HG02623 (cell line): ENCODE measurements around the gene RAD51B.
"Not testable (repeated sequence)": the region's sequence is repeated elsewhere in the genome, so short reads cannot be mapped to it uniquely, and the experiment has no call there.

ENCODE experiments used
- ATAC-seq: cut with Tn5 transposase; IDR thresholded peaks from one replicate; pipeline ENCODE4 v1.9.1; 2021; ENCODE audit warnings: moderate library complexity; ENCODE audit not compliant: unreplicated experiment

The RAD51B gene

GRCh38 chr14:67977434-67978034 is 158.0 kb downstream of the RAD51B start:
- ATAC-seq, result no peak

- ATAC-seq, result no peak
Measured at GRCh38 chr14:67978749-67979148, 159.2 kb downstream of the RAD51B start.

GRCh38 chr14:67982711-67983608 is 163.4 kb downstream of the RAD51B start:
- no peak for ATAC-seq

DNA sequence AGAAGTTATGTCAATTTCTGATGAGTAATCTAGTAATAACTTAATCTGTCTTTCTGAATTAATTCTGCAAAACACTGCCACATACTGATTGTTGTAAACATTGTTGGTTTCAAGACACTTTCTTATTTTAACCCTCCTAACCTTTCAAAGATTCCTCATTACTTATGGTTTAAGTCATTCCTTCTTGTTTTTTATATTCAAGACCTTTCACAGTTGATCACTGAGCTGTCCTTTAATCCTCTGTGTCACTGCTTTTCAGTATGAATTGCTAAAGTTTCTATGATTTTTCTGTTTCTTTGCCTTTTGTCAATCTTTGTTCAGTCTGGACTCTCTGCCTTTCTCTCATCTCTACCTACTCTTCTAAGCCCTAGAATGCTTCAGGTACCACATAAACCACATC is 164.7 kb downstream of the RAD51B start:
- no peak for ATAC-seq

DNA sequence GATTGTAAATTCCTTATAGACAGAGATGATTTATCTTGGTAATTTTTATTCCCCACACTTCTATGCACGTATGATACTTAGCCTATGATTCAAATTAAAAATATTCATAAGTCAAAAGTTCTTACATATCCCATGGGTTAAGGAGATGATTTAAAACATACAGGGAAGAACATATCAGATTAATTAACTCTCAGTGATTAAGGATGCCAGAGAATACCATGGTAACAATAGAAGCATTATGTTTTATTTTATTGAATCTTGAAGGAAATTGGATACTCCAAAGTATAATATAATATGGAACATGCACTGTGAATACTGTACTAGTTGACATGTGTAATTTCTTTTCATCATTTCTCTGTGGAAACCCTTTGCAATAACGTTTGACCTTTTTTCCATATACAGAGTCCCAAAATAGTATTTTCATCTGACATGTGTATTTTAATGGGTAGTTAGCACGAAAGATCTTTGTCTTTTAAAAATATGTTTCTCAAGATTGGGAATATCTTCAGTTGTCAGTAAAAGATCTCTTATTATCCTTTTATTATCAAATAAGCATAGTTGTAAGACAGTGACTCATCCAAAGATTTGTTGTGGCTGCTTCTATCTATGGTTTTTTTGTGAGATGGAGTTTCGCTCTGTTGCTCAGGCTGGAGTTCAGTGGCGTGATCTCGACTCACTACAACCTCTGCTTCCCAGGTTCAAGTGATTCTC is 166.7 kb downstream of the RAD51B start:
- ATAC-seq, result no peak

DNA sequence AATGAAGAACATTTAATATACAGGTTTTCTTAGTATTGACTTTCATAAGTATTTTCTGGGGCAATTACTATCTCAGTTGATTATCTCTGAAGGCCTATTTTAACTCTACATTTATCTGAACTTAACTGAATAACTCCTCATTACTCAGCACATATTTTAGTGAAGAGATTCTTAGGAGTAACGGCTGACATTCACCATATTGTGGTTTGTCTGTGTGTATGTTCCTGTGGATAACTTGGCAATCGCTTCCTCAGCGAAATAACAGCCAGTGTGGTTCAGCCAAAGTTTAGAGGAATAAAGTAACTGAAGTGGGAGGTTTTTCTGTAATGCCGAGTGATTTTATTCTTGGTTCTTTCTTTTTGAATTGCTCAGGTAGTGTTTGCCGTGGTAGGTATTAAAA is 168.0 kb downstream of the RAD51B start:
- ATAC-seq, result no peak

DNA sequence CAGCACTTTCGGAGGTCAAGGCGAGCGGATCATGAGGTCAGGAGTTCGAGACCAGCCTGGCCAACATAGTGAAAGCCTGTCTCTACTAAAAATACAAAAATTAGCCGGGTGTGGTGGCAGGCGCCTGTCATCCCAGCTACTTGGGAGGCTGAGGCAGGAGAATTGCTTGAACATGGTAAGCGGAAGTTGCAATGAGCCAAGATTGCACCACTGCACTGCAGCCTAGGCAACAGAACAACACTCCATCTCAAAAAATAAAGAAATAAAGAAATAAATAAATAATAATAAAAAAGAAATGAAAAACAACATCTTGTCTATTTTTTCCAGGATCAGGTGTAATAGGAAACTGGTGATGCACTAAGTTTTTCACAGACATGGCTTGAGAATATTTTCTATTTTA is 168.6 kb downstream of the RAD51B start:
- ATAC-seq, result not testable (repeated sequence)

GRCh38 chr14:67990576-67990975 is 171.0 kb downstream of the RAD51B start:
- ATAC-seq, result no peak

DNA sequence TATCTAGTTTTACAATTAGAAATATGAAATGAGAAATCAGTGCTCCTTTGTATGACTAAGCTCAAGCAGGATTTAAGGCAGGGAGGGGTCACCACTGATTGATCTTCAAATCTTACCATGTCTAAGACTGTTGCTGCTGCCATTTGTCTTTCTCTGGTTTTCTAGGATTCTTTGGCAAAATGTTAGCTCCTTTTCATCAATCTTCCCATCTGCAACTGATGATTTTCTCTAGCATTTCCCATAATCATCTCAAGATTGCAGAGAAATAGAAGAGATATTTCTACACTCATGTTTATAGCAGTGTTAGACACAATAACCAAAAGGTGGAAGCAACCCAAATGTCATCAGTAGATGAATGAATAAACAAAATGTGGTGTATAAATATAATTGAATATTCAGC is 175.0 kb downstream of the RAD51B start:
- ATAC-seq, result no peak

GRCh38 chr14:67996235-67996634 is 176.7 kb downstream of the RAD51B start:
- no peak for ATAC-seq

- ATAC-seq, result no peak
Measured at GRCh38 chr14:67998834-67999233, 179.3 kb downstream of the RAD51B start.

GRCh38 chr14:67999290-67999689 is 179.7 kb downstream of the RAD51B start:
- ATAC-seq, result no peak

DNA sequence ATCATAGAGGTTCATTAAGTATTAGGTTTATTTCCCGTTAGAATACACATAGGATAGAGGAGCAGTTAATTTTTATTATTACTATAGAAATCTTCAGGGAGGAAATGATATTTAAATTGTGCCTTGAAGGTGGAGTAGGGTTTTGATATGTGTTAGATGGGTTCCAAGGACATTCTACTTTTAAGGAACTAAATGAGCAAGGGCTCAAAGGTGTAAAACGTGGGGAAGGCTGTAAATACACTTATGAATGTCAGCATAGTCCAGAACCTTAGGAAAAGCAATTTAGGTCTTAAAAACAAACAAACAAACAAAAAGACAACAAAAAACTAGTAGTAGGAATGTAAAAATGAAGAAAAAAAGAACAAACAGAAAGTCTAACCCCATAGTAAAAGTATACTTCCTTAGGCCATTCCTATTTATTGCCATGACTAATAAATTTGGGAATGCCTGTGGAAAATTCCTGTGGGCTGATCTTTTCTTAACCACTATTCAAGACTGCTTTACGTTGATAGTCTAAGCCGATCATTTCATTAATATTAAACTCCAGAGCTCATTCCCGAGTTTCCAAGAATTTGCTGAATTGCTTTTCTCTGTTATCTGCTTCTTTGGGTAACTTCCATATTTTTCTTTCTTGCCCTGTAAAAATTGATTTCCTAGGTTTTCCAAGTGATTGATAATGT is 180.3 kb downstream of the RAD51B start:
- no peak for ATAC-seq

- no peak for ATAC-seq
Measured at GRCh38 chr14:68000511-68000910, 180.9 kb downstream of the RAD51B start.

DNA sequence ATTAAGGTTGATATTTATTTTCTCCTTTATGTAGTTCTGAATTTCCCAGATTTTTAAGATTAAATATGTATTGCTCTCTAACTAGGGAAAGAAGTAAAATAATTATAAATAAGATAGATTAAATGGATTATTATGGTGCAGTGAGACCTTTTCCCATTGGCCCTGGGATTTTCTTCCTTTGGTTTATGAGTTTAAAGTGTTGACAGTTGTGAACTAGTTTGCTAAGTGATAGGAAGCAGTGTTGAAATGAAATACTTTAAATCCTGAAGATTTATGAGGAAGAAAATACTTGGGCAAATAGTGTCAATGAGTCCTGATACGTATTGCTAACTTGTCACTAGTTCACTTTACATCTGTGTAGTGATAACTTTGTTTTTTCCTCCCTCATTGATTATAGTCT is 188.9 kb downstream of the RAD51B start:
- ATAC-seq, result no peak

GRCh38 chr14:68011406-68012028 is 191.9 kb downstream of the RAD51B start:
- ATAC-seq, result no peak

GRCh38 chr14:68012871-68013270 is 193.3 kb downstream of the RAD51B start:
- no peak for ATAC-seq

GRCh38 chr14:68013326-68013725 is 193.7 kb downstream of the RAD51B start:
- no peak for ATAC-seq

DNA sequence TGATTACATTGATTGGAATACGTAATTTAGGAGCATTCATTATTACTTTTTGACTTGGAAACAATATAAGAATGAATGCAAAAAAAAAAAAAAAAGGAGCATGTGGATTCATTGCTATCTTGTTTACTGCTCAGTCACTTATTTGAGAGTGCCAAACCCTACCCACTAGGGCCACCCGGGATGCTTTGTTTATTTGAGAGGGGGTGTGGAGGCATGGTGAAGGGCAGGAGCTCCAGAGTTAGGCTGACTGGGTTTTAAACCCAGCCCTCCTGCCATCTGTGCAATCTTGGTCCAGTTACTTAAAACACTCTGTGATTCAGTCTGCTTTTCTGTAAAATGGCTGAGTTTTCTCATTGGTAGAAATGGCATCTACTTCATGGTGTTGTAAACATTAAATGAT is 195.2 kb downstream of the RAD51B start:
- no peak for ATAC-seq

DNA sequence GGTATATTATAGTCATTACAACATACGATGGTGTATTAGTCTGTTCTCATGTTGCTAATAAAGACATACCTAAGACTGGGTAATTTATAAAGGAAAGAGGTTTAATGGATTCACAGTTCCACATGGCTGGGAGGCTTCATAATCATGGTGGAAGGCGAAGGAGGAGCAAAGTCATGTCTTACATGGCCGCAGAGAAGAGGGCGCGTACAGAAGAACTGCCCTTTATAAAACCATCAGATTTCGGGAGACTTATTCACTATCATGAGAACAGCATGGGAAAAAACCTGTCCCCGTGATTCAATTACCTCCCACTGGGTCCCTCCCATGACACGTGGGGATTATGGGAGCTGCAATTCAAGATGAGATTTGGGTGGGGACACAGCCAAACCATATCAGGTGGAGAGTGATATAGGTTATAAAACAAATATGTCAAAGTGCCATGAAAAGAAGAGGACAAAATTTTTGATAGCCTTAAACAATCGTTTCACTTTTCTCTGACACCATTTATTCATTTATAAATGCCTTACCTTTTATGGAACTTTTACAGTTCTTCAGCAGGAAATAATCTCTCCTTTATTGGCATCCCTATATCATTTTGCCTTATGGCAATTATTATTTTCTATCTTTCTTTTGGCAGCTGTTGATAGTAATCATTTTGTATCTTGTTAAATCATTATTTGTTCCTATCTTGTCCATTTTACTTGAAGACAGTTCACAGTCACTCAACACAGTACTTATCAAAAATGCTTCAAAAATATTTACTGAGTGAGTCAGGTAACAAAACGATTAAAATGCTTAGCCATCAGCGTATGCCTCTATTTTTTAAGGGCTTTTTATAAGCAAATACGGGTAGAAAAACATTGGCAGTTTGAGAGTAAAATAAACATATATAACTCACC is 196.0 kb downstream of the RAD51B start:
- no peak for ATAC-seq
